IgD-negative memory B cell (primary cell): Measurements from ENCODE around the gene FAF2. TPM values are rescaled to one million over a fixed set of nuclear protein-coding genes. Genes with fewer than 3 reads are reported as not detected.

Experiments used
- H3K27ac Mint-ChIP-seq, 3 donors: one replicate each; pipeline ENCODE4 v1.8.0; 2020 to 2022; ENCODE audit warnings: mild to moderate bottlenecking in 3 of 3, mixed read lengths in 3 of 3, moderate library complexity in 1 of 3
- H3K27me3 Mint-ChIP-seq: one replicate; pipeline ENCODE4 v1.8.0; 2021; ENCODE audit warnings: mixed read lengths
- H3K36me3 Mint-ChIP-seq: one replicate; pipeline ENCODE4 v1.8.0; 2020; ENCODE audit warnings: mild to moderate bottlenecking, mixed read lengths
- H3K4me1 Mint-ChIP-seq, 3 donors: one replicate each; pipeline ENCODE4 v1.8.0; 2020 to 2022; ENCODE audit warnings: mixed read lengths in 3 of 3, mild to moderate bottlenecking in 1 of 3
- H3K4me3 Mint-ChIP-seq, 4 donors: one replicate each; pipeline ENCODE4 v1.8.0; 2020 to 2022; ENCODE audit warnings: mild to moderate bottlenecking in 4 of 4, mixed read lengths in 4 of 4, moderate library complexity in 3 of 4
- H3K9me3 Mint-ChIP-seq, 3 donors: one replicate each; pipeline ENCODE4 v1.8.0; 2020 to 2021; ENCODE audit warnings: mixed read lengths in 3 of 3, mild to moderate bottlenecking in 1 of 3
- polyA plus RNA-seq: library from polyadenylated mRNA; unstranded; fragments of 300-500 nt; fragmentation: Illumina TruSeq; gene quantifications from one replicate; pipeline ENCODE4 v1.2.3, GENCODE V29; 2021

Gene FAF2
- polyA plus RNA-seq, 1 donor from 2014 or later = 11.1 TPM

DNA sequence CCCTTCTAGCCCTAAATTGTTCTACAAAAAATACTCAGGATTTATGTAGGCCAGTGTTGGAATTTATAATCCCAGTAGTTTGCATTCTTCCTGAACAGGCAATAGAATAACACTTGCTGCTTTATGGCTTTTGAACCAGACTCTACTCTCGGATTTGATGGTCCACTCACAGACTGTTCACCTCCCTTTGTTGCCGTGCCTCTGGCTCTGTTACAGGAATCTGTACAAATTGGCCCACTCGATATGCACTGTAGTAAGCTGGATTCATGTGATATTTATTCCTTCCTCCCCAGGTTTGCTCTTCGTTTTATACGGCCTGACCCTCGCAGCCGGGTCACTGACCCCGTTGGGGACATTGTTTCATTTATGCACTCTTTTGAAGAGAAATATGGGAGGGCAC, 43.7 kb downstream of the FAF2 start:
- Mint-ChIP-seq H3K36me3 (peaks cover 7% of the 10 kb centered on the region), H3K4me1 (peaks cover 8 to 10% (median 9%) of the 10 kb centered on the region in 3 donors), H3K27me3 (no peaks in the 10 kb centered on the region), H3K9me3 (no peaks in the 10 kb centered on the region), H3K4me3 (no peak overlapping the region), H3K27ac (no peak overlapping the region)

DNA sequence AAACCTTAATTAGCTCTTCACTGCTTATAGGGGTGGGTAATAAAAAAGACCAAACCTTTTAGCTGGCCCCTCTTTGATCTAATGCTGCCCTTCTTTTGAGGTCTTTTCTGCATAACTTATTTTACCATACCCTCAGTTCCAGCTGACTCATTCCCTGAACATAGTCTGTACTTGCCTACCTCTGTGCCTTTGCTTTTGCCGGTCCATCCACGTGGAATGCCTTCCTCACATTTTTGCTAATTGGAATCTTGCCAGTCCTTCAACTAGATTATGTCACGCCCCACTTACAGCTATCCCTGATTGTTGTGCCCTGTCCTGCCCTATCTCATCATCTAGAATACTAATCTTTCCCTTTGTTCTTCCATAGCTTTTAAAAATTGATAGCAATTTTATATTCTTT, 44.2 kb downstream of the FAF2 start:
- H3K4me3 Mint-ChIP-seq = no peak overlapping the region
- no peak overlapping the region for H3K27ac Mint-ChIP-seq
- H3K27me3 Mint-ChIP-seq = no peaks in the 10 kb centered on the region
- no peaks in the 10 kb centered on the region for H3K9me3 Mint-ChIP-seq
- peaks cover 8 to 10% (median 9%) of the 10 kb centered on the region in 3 donors for H3K4me1 Mint-ChIP-seq
- peaks cover 7% of the 10 kb centered on the region for H3K36me3 Mint-ChIP-seq

DNA sequence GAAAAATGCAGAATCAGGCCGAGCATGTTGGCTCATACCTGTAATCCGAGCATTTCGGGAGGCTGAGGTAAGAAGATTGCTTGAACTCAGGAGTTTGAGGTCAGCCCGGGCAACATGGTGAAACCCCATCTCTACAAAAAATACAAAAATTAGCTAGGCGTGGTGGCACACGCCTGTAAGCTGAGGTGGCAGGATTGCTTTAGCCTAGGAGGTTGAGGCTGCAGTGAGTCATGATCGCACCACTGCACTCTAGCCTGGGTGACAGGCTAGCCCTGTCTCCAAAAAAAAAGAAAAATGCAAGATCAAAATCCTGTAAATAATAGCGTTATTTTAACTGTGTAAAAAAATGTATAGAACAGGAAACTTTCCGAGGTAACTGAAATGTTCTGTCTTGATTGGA, 49.7 kb downstream of the FAF2 start:
- H3K4me1 Mint-ChIP-seq = no peaks in the 10 kb centered on the region
- peak overlapping the region in 1 of 3 donors; percentile 59 for H3K27ac Mint-ChIP-seq
- H3K4me3 Mint-ChIP-seq = no peak overlapping the region
- no peaks in the 10 kb centered on the region for H3K27me3 Mint-ChIP-seq
- peaks cover 7% of the 10 kb centered on the region for H3K36me3 Mint-ChIP-seq
- H3K9me3 Mint-ChIP-seq = no peaks in the 10 kb centered on the region

DNA sequence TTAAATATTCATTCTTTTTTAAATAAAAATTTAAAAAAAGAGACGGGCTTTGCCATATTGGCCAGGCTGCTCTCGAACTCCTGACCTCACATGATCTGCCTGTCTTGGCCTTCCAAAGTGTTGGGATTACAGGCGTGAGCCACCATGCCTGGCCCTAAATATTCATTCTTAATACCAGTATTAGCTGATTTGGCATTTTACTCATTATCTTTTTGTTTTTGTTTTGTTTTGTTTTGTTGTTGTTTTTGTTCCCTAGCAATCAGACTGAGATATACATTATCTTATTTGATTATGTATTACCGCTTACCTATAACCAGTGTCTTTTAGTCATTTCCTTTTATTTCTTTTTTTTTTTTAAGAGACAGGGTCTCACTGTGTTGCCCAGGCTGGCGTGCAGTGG, 51.1 kb downstream of the FAF2 start:
- H3K9me3 Mint-ChIP-seq = no peaks in the 10 kb centered on the region
- H3K27me3 Mint-ChIP-seq = no peaks in the 10 kb centered on the region
- H3K4me1 Mint-ChIP-seq = no peaks in the 10 kb centered on the region
- peaks cover 7% of the 10 kb centered on the region for H3K36me3 Mint-ChIP-seq
- no peak overlapping the region for H3K27ac Mint-ChIP-seq
- H3K4me3 Mint-ChIP-seq = no peak overlapping the region

DNA sequence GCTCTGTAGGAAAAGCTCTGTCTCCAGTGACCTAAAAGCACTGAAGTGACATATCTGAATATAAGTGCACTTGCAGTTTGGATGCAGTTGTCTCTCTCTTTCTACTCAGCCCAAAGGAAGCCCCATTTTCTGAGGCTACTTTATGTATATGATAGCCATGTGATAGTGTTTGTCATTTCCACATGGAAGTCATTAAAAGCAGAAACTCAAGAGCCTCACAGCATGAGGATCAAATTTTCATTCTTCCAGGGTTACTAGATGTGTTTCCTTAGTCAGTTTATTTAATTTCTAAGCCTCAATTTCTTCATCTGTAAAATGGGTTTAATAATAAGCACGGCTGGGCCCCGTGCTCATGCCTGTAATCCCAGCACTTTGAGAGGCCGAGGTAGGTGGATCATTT, 52.3 kb downstream of the FAF2 start:
- Mint-ChIP-seq H3K4me1 (no peaks in the 10 kb centered on the region), H3K36me3 (peaks cover 13% of the 10 kb centered on the region), H3K27me3 (no peaks in the 10 kb centered on the region), H3K4me3 (no peak overlapping the region), H3K9me3 (no peaks in the 10 kb centered on the region), H3K27ac (no peak overlapping the region)

DNA sequence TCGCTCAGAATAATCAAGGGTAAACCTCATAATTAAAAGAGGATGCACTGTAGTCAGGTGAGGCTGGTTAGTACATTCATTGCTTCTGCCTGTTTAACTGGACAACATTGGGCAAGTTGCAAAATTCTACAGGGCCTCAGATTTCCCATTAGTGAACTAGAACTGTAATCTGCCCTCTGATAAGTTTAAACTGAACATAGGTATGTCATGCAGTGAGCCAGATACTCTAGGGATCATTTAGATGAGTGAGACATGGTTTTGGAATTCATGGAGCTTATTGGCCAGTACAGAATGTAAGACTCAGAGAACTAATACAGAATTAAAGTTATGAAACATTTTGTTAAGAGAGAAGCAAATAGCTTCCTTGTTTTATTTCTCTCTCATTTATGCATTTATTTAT, 53.1 kb downstream of the FAF2 start:
- H3K4me3 Mint-ChIP-seq = no peak overlapping the region
- no peaks in the 10 kb centered on the region for H3K9me3 Mint-ChIP-seq
- peaks cover 15% of the 10 kb centered on the region for H3K36me3 Mint-ChIP-seq
- no peak overlapping the region for H3K27ac Mint-ChIP-seq
- no peaks in the 10 kb centered on the region for H3K4me1 Mint-ChIP-seq
- no peaks in the 10 kb centered on the region for H3K27me3 Mint-ChIP-seq

DNA sequence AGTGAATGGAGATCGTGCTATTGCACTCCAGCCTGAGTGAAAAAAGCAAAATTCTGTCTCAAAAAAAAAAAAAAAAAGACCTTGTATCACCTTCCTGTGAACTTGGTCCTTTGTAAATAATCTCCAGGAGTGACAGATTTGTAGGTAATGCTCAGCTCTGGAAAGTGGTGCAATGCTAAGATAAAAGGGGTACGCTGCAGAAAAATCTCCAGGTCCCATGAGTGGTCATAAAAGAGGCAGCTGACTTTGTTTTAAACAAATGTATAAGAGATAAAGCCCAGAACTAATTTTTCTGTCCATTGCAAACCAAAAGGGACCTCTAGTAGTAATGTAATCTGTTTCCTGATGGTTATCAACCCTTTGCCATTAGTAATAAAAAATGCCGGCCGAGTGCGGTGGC, 55.3 kb downstream of the FAF2 start:
- peak overlapping the region in 1 of 3 donors; percentile 63 for H3K27ac Mint-ChIP-seq
- no peaks in the 10 kb centered on the region for H3K4me1 Mint-ChIP-seq
- H3K4me3 Mint-ChIP-seq = peak overlapping the region in 1 of 4 donors; percentile 17
- no peaks in the 10 kb centered on the region for H3K9me3 Mint-ChIP-seq
- peaks cover 17% of the 10 kb centered on the region for H3K36me3 Mint-ChIP-seq
- H3K27me3 Mint-ChIP-seq = no peaks in the 10 kb centered on the region

DNA sequence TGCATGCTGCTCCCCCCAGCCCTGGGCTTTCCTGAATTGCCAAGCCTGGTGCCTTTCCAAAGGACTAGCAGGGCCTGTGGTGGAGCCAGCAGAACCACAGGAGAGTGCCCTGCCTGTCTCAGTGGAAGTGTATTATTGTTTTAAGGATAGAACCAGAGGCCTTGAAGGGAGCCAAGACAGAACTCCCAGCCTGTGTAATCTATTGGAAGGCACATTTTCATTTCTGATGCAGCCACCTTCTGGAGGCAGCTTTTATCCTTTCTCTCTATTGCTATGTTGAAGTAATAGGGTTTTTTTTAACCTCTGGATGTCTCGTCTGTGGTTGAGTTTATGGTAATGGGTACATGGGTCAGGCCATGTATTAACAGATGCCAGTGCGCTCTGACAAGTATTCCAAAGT, 59.7 kb downstream of the FAF2 start:
- Mint-ChIP-seq H3K9me3 (no peaks in the 10 kb centered on the region), H3K27me3 (no peaks in the 10 kb centered on the region), H3K4me1 (peaks cover 0 to 5% (median 3%) of the 10 kb centered on the region in 3 donors), H3K36me3 (peaks cover 11% of the 10 kb centered on the region), H3K4me3 (no peak overlapping the region), H3K27ac (peak overlapping the region in 1 of 3 donors; percentile 73)

DNA sequence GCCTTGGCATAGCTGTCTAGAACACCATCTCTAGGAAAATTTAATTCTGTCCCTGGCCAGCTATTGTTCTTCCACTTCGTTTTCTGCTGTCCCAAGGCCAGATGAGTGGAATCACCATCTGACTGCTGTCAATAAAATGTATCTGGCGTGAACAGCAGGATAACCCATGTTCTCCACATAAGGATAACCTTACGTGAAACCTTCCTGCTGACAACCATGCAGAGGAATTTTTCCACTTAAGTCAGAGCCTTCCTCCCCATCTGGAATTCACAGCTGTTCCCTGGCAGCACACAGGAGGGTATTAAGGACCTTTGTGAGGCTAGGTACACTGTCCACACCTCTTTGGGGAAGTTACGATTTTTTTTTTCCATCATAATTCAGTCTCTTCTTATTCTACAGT, 60.4 kb downstream of the FAF2 start:
- Mint-ChIP-seq H3K36me3 (peaks cover 11% of the 10 kb centered on the region), H3K4me3 (no peak overlapping the region), H3K9me3 (no peaks in the 10 kb centered on the region), H3K27me3 (no peaks in the 10 kb centered on the region), H3K4me1 (peaks cover 0 to 5% (median 4%) of the 10 kb centered on the region in 3 donors), H3K27ac (no peak overlapping the region)

DNA sequence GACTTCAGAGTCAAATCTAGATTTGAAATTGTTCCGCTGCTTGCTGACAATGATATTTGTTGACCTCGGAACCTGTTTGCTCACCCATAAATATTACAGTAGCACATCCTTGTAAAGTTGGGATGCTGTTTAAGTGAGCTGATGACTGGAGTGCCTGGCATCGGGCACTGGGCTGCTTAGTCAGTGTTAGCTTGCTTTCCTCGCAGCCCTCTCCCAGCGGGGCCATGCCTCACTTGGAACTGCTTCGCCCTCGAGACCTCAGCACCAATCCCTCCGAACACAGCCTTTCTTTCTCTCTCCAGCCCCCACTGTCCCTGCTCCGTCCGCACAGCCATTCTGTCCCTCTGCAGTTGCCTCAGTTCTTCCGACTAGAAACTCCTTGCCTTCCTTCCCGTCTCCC, 65.6 kb downstream of the FAF2 start:
- H3K9me3 Mint-ChIP-seq = no peaks in the 10 kb centered on the region
- H3K27ac Mint-ChIP-seq = no peak overlapping the region
- H3K4me1 Mint-ChIP-seq = peaks cover 15 to 21% (median 20%) of the 10 kb centered on the region in 3 donors
- no peaks in the 10 kb centered on the region for H3K36me3 Mint-ChIP-seq
- H3K4me3 Mint-ChIP-seq = peak overlapping the region in 2 of 4 donors; percentile 21 to 47
- no peaks in the 10 kb centered on the region for H3K27me3 Mint-ChIP-seq

DNA sequence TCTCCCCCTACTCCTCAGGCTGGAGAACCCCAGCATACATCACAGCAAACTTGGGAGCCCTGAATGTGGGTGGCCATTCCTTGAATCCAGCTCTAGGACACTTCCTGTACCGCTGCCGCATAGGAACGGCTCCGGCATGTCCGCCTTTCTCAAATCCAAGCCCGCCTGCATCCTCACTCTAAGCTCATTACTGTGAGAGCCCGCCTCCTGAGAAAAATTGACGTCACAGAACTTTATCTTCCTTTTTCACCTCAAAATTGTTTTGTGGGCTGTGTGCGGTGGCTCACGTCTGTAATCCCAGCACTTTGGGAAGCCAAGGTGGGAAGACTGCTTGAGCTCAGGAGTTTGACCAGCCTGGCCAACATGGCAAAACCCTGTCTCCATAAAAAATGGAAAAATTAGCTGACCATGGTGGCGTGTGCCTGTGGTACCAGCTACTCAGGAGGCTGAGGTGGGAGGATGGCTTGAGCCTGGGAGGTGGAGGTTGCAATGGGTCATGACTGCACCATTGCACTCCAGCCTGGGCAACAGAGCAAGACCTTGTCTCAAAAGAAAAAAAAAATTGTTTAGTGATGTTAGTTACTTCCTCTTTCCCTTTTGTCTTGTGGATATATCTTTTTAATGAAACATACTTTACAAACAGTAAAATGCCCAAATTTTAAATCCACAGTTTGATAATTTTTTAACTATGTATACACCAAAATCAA, 66.2 kb downstream of the FAF2 start:
- Mint-ChIP-seq H3K9me3 (no peaks in the 10 kb centered on the region), H3K36me3 (no peaks in the 10 kb centered on the region), H3K4me1 (peaks cover 15 to 21% (median 20%) of the 10 kb centered on the region in 3 donors), H3K27ac (peak overlapping the region; percentile 87 to 90 (median 88)), H3K4me3 (peak overlapping the region; percentile 70 to 94 (median 82)), H3K27me3 (no peaks in the 10 kb centered on the region)

DNA sequence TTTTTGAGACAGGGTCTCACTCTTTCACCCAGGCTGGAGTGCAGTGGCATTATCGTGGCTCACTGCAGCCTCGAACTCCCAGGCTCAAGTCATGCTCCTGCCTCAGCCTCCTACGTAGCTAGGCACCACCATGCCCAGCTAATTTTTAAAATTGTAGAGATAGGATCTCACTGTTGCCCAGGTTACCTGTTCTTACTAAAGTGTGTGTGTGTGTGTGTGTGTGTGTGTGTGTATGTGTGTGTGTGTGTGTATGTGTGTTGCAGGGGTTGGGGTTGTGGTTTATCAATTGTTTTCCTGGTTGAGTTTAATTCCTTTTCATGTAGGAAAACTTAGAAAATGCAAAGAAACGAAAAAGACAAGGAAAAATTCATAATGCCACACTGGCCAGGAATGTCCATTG, 67.2 kb downstream of the FAF2 start:
- H3K36me3 Mint-ChIP-seq = no peaks in the 10 kb centered on the region
- peaks cover 15 to 22% (median 15%) of the 10 kb centered on the region in 3 donors for H3K4me1 Mint-ChIP-seq

DNA sequence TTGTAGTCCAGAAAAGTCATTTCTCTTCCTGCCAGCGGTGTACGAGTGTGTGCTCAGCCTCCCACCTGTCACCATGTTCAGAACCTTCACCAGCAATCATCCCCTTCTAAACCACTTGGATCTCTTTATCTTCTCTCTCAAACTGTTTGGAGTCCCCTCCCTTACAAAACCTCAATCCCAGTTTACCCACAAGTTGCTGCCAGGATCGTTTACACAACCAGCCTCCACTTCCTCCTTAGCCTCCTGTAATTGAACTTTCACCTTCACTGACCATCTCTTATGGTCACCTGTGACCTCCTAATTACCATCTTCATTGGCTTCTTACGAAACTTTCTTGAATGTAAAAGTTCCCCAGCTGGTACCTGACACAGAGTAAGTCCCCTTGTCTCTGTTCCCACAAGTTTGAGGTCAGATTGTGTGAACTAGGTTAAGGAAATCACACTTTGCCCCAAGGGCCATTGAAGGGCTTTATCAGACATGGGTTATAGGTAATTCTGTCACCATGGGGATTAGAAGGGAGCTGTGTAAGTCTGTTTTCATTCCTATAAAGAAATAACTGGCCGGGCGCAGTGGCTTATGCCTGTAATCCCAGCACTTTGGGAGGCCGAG, 69.0 kb downstream of the FAF2 start:
- H3K4me3 Mint-ChIP-seq = peak overlapping the region in 1 of 4 donors; percentile 42
- H3K27me3 Mint-ChIP-seq = no peaks in the 10 kb centered on the region
- H3K27ac Mint-ChIP-seq = peak overlapping the region in 2 of 3 donors; percentile 37 to 65
- H3K9me3 Mint-ChIP-seq = no peaks in the 10 kb centered on the region
- no peaks in the 10 kb centered on the region for H3K36me3 Mint-ChIP-seq
- H3K4me1 Mint-ChIP-seq = peaks cover 15 to 26% (median 19%) of the 10 kb centered on the region in 3 donors

More for the DNA sequence above, 67.2 kb downstream of the FAF2 start:
- peak overlapping the region in 2 of 3 donors; percentile 23 to 87 for H3K27ac Mint-ChIP-seq
- H3K9me3 Mint-ChIP-seq = no peaks in the 10 kb centered on the region
- no peaks in the 10 kb centered on the region for H3K27me3 Mint-ChIP-seq
- peak overlapping the region in 2 of 4 donors; percentile 92 to 94 for H3K4me3 Mint-ChIP-seq

DNA sequence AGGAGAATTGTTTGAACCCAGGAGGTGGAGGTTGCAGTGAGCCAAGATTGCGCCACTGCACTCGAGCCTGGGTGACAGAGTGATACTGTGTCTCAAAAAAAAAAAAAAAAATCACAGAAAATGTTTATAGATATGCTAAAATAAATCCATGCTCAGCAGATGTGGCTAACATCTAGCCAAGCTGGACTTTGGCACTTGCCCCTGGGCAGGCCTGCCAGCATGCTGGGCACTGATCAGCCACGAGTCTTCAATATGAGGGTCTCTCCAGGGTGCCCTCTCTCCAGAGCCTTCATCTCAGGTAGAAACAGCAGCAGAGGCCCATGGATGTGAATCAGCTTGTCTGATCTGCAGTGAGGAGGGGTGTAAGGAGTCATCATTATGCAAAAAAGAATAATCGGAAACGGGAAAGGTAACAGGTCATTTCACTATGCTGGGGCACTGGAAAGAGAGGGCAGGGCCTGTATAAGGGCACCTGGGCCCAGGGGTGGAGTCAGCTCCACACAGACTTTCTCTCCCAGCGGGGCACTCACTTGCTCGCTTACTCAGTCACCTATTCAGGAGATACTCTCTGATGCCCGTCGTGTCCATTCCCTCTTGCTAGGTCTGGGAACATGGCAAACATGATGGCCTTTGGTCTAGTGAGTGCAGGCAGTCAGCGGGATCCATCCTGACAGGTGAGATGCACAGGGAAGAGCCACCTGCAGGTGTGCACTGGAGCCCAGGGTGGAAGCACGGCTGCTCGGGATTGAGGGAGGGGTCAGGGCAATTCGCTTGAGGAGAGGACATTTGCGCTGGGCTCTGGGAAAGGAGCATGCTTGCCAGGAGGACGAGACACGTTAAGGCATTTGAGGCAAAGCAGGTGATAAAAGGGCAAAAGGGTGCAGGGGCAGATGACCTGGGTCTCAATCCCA, 71.9 kb downstream of the FAF2 start:
- Mint-ChIP-seq H3K4me3 (no peak overlapping the region), H3K36me3 (no peaks in the 10 kb centered on the region), H3K9me3 (no peaks in the 10 kb centered on the region), H3K27me3 (no peaks in the 10 kb centered on the region), H3K4me1 (peaks cover 20 to 23% (median 21%) of the 10 kb centered on the region in 3 donors), H3K27ac (peak overlapping the region in 1 of 3 donors; percentile 68)

DNA sequence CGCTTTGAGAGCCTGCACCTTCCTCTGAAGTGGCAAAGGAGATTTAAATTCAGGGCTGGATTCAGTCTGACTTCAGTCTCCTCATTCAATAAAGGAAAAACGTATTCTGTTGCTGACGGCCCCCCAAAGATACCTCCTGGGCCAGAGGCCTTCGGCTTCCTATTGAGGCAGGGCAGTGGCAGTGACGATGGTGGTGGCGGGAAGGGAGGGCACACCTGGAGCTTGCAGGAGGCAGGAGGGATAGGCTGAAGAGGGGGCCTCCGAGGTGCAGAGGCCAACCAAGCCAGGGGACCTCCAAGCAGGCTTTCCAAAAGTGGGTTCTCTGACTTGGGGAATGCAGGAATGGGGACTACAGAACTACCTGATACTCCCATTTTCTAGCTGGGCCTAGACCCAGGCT, 73.1 kb downstream of the FAF2 start:
- no peak overlapping the region for H3K27ac Mint-ChIP-seq
- peaks cover 16 to 20% (median 20%) of the 10 kb centered on the region in 3 donors for H3K4me1 Mint-ChIP-seq
- H3K4me3 Mint-ChIP-seq = no peak overlapping the region
- peaks cover 3% of the 10 kb centered on the region for H3K36me3 Mint-ChIP-seq
- H3K9me3 Mint-ChIP-seq = no peaks in the 10 kb centered on the region
- H3K27me3 Mint-ChIP-seq = no peaks in the 10 kb centered on the region
